Stomach (tissue), 4 donors: ENCODE data around the gene KCTD20.

Experiments used
- POLR2A ChIP-seq, 4 donors: fragments of 450-650 bp; IDR thresholded peaks; one replicate each; pipeline ENCODE4 v1.6.1; 2016; ENCODE audit warnings: antibody characterized with exemption in 4 of 4, control low read depth in 2 of 4, mild to moderate bottlenecking in 1 of 4, moderate library complexity in 1 of 4
- POLR2AphosphoS5 ChIP-seq, 3 donors: sonication (generic); formaldehyde crosslinking; IDR thresholded peaks; one replicate each; pipeline ENCODE4 v1.6.1; 2016; ENCODE audit warnings: antibody characterized with exemption in 3 of 3
- TF ChIP-seq, protein P1 (sequence below), 7 experiments: fragments of 450-650 bp in 4 of 7; fragments of 200-600 bp in 3 of 7; sonication (generic) in 3 of 7; IDR thresholded peaks; one replicate each; pipeline ENCODE4 v1.5.1; 2016 to 2019; ENCODE audit warnings: antibody characterized with exemption in 7 of 7, control low read depth in 2 of 7, mild to moderate bottlenecking in 1 of 7

DNA sequence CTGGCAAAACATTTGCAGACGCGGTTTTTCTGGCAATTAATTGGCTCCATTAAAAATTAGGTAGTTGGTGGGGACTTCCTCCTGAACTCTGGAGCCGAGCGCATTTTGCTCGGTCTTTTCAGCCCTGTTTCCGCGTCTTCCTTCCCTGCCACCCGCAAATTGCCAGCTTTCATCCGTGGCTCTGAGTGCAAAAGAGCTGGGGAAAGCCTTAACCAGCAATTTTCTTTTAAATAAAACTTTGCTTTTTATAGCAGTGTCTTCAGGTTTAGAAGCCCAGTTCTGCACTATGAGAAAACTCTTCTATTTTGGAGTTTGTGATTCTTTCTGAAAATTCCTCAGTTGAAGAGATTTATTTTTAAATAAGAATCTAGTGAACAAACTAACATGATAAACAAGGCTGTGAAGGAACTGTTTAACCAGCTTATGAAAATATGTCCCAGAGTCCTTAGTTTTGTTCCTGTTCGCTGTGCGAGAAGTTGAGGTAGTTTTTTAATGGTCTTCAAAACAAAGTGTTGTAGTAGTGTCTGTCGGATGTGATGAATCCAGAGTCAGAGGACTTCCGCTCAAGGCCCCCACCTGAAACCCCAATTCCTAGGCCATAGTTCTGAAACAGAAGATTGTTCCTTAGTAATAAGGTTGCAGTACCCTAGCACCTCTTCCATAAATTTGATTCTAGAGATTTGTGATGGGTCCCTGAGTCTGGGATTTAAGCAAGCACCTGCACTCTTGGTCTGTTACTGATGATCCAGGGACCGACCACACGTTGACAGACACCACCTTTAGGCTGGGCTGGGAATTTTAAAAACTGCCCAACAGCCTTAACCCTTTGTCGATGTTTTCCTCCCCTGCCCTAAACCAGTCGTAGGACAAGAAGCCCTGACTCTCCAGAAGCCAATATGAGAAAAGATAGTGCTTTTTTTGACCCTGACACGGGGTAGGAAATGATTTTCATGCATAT, 950 bp downstream of the KCTD20 start:
- TF ChIP-seq, protein P1, sequence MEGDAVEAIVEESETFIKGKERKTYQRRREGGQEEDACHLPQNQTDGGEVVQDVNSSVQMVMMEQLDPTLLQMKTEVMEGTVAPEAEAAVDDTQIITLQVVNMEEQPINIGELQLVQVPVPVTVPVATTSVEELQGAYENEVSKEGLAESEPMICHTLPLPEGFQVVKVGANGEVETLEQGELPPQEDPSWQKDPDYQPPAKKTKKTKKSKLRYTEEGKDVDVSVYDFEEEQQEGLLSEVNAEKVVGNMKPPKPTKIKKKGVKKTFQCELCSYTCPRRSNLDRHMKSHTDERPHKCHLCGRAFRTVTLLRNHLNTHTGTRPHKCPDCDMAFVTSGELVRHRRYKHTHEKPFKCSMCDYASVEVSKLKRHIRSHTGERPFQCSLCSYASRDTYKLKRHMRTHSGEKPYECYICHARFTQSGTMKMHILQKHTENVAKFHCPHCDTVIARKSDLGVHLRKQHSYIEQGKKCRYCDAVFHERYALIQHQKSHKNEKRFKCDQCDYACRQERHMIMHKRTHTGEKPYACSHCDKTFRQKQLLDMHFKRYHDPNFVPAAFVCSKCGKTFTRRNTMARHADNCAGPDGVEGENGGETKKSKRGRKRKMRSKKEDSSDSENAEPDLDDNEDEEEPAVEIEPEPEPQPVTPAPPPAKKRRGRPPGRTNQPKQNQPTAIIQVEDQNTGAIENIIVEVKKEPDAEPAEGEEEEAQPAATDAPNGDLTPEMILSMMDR (IDR thresholded peaks at IDR 0.05), result no peak
- no peak for TF ChIP-seq POLR2AphosphoS5 (IDR thresholded peaks at IDR 0.05)
- no peak for TF ChIP-seq POLR2A (IDR thresholded peaks at IDR 0.05)
